Activated CD8-positive, alpha-beta T cell treated with anti-CD3 and anti-CD28 coated beads for 36 hours (primary cell): Measurements from ENCODE around the gene LRWD1. TPM values are rescaled to one million over a fixed set of nuclear protein-coding genes. Genes with fewer than 3 reads are reported as not detected.

ENCODE experiments used
- ATAC-seq: fragments of 200-7000 bp; cut with Tn5 transposase; one replicate; pipeline ENCODE4 v1.10.0; 2021; ENCODE audit warnings: mild to moderate bottlenecking, moderate library complexity
- CTCF ChIA-PET: fragments of 350-600 bp; sonication (Branson Sonifier 250); formaldehyde crosslinking; loops from one replicate; lab custom pipeline; 2021; ENCODE audit warnings: antibody characterized with exemption; lab: Charles Lee
- POLR2A ChIA-PET: fragments of 350-600 bp; sonication (Branson Sonifier 250); formaldehyde crosslinking; loops from one replicate; lab custom pipeline; 2021; ENCODE audit warnings: antibody characterized with exemption; lab: Charles Lee
- DNase-seq: peaks from one replicate; pipeline ENCODE4 v3.0.0-alpha.2; 2020
- H3K27ac Mint-ChIP-seq: one replicate; pipeline ENCODE4 v1.8.0; 2021; ENCODE audit warnings: mild to moderate bottlenecking, mixed read lengths
- H3K27me3 Mint-ChIP-seq: one replicate; pipeline ENCODE4 v1.8.0; 2021; ENCODE audit warnings: mixed read lengths
- H3K36me3 Mint-ChIP-seq: one replicate; pipeline ENCODE4 v1.8.0; 2021; ENCODE audit warnings: low read depth, mixed read lengths
- H3K4me1 Mint-ChIP-seq: one replicate; pipeline ENCODE4 v1.8.0; 2021; ENCODE audit warnings: low read depth, mixed read lengths
- H3K4me3 Mint-ChIP-seq: one replicate; pipeline ENCODE4 v1.8.0; 2021; ENCODE audit warnings: mild to moderate bottlenecking, moderate library complexity, mixed read lengths
- H3K9me3 Mint-ChIP-seq: one replicate; pipeline ENCODE4 v1.8.0; 2021; ENCODE audit warnings: mixed read lengths
- intact Hi-C: fragments of 100-400 bp; cut with micrococcal nuclease; formaldehyde crosslinking; loops from one replicate; pipeline ENCODE4 v1.10.0; 2022
- total RNA-seq, 2 experiments: library from RNA; stranded (reverse); gene quantifications; one replicate each; pipeline ENCODE4 v1.2.3, GENCODE V29; 2021
- TF ChIP-seq, protein P1 (sequence below): fragments of 200-600 bp; IDR thresholded peaks from one replicate; pipeline ENCODE4 v1.8.0; 2022; ENCODE audit warnings: antibody characterized with exemption, mild to moderate bottlenecking

The LRWD1 gene
- total RNA-seq, 2 experiments from 2014 or later: 12.3 to 12.7 TPM

GRCh38 chr7:102425639-102426267, 39.0 kb upstream of the LRWD1 start:
- peak; percentile 80 for ATAC-seq
- intact Hi-C loops: no loop called here
- H3K36me3 Mint-ChIP-seq: peaks cover 37% of the 10 kb centered on the region

GRCh38 chr7:102426268-102427018, 38.3 kb upstream of the LRWD1 start:
- Mint-ChIP-seq H3K27me3 (no peaks in the 10 kb centered on the region), H3K4me3 (peak overlapping the region; percentile 75), H3K27ac (peak overlapping the region; percentile 98), H3K36me3 (peaks cover 32% of the 10 kb centered on the region), H3K9me3 (no peaks in the 10 kb centered on the region), H3K4me1 (peaks cover 69% of the 10 kb centered on the region)
- ChIA-PET CTCF (interaction anchor here (1.2 to 7.1 kb wide), 4 partner anchors 10 to 30 kb away, joined by 3 to 38 read pairs (median 16); partner anchors contain the start of gene PRKRIP1), POLR2A (interaction anchor here (0.6 to 12.1 kb wide), 7 partner anchors 8 to 39 kb away, joined by 3 to 147 read pairs (median 4); partner anchors contain the start of gene PRKRIP1)
- intact Hi-C loops: no loop called here
- TF ChIP-seq, protein P1, sequence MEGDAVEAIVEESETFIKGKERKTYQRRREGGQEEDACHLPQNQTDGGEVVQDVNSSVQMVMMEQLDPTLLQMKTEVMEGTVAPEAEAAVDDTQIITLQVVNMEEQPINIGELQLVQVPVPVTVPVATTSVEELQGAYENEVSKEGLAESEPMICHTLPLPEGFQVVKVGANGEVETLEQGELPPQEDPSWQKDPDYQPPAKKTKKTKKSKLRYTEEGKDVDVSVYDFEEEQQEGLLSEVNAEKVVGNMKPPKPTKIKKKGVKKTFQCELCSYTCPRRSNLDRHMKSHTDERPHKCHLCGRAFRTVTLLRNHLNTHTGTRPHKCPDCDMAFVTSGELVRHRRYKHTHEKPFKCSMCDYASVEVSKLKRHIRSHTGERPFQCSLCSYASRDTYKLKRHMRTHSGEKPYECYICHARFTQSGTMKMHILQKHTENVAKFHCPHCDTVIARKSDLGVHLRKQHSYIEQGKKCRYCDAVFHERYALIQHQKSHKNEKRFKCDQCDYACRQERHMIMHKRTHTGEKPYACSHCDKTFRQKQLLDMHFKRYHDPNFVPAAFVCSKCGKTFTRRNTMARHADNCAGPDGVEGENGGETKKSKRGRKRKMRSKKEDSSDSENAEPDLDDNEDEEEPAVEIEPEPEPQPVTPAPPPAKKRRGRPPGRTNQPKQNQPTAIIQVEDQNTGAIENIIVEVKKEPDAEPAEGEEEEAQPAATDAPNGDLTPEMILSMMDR: no peak
- ATAC-seq (peak; percentile 77), DNase-seq (peak; percentile 92)

More at GRCh38 chr7:102425639-102426267, 39.0 kb upstream of the LRWD1 start:
- CTCF ChIA-PET: interaction anchor here (1.2 to 7.1 kb wide), 5 partner anchors 9 to 42 kb away, joined by 3 to 38 read pairs (median 15); partner anchors contain the start of gene PRKRIP1
- Mint-ChIP-seq H3K27ac (peak overlapping the region; percentile 98), H3K9me3 (no peaks in the 10 kb centered on the region), H3K4me3 (peak overlapping the region; percentile 75), H3K4me1 (peaks cover 65% of the 10 kb centered on the region), H3K27me3 (no peaks in the 10 kb centered on the region)
- POLR2A ChIA-PET: interaction anchor here (0.6 to 12.1 kb wide), 9 partner anchors 8 to 1015 kb away, joined by 3 to 147 read pairs (median 4); partner anchors contain the start of gene PRKRIP1
- DNase-seq: peak; percentile 93
- TF ChIP-seq, protein P1: no peak

- CTCF ChIA-PET: interaction anchor here (3.4 to 7.1 kb wide), 3 partner anchors 10 to 22 kb away, joined by 15 to 38 read pairs (median 18); no protein-coding TSS in a partner anchor
- POLR2A ChIA-PET: interaction anchor here (0.6 to 12.1 kb wide), 3 partner anchors 12 to 30 kb away, joined by 3 to 147 read pairs (median 24); partner anchors contain the start of gene PRKRIP1
- DNase-seq (no peak), ATAC-seq (no peak)
- TF ChIP-seq, protein P1: no peak
- H3K9me3 Mint-ChIP-seq: no peaks in the 10 kb centered on the region
- intact Hi-C loops: no loop called here
- H3K4me3 Mint-ChIP-seq: peak overlapping the region; percentile 75
- peaks cover 71% of the 10 kb centered on the region for H3K4me1 Mint-ChIP-seq
- H3K36me3 Mint-ChIP-seq: peaks cover 34% of the 10 kb centered on the region
- H3K27ac Mint-ChIP-seq: peak overlapping the region; percentile 98
- H3K27me3 Mint-ChIP-seq: no peaks in the 10 kb centered on the region
Measured at GRCh38 chr7:102427019-102427405, 37.8 kb upstream of the LRWD1 start.

GRCh38 chr7:102429141-102429899, 35.5 kb upstream of the LRWD1 start:
- DNase-seq (no peak), ATAC-seq (no peak)
- TF ChIP-seq, protein P1: no peak
- Mint-ChIP-seq H3K27me3 (no peaks in the 10 kb centered on the region), H3K9me3 (no peaks in the 10 kb centered on the region), H3K36me3 (peaks cover 31% of the 10 kb centered on the region), H3K4me3 (no peak overlapping the region), H3K27ac (peak overlapping the region; percentile 81), H3K4me1 (peaks cover 71% of the 10 kb centered on the region)
- POLR2A ChIA-PET: interaction anchor here (1.4 to 12.1 kb wide), 2 partner anchors 15 to 32 kb away, joined by 3 to 147 read pairs; no protein-coding TSS in a partner anchor
- intact Hi-C loops: no loop called here
- CTCF ChIA-PET: no interaction called here
